ENCODE measurements around the gene MMP24OS.

GRCh38 chr20:35253010-35253409, 24.9 kb downstream of the MMP24OS start:
- no peak for TF ChIP-seq POLR2A (IDR thresholded peaks at IDR 0.05)
- TF ChIP-seq, protein P1, sequence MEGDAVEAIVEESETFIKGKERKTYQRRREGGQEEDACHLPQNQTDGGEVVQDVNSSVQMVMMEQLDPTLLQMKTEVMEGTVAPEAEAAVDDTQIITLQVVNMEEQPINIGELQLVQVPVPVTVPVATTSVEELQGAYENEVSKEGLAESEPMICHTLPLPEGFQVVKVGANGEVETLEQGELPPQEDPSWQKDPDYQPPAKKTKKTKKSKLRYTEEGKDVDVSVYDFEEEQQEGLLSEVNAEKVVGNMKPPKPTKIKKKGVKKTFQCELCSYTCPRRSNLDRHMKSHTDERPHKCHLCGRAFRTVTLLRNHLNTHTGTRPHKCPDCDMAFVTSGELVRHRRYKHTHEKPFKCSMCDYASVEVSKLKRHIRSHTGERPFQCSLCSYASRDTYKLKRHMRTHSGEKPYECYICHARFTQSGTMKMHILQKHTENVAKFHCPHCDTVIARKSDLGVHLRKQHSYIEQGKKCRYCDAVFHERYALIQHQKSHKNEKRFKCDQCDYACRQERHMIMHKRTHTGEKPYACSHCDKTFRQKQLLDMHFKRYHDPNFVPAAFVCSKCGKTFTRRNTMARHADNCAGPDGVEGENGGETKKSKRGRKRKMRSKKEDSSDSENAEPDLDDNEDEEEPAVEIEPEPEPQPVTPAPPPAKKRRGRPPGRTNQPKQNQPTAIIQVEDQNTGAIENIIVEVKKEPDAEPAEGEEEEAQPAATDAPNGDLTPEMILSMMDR (IDR thresholded peaks at IDR 0.05) = no peak
